ENCODE results near the gene PSKH1. TPM values are rescaled to one million over a fixed set of nuclear protein-coding genes. Genes with fewer than 3 reads are reported as not detected.

The PSKH1 gene
- total and polyA plus RNA-seq, 9 of the 15 experiments (the other 6 are each of a cell fraction or from before 2014, with no cell fraction given): 0.96 to 20.9 (median 9.4) TPM

- TF ChIP-seq XRCC4 (IDR thresholded peaks at IDR 0.05; ENCODE audit: extremely low read depth, insufficient read depth, insufficient read length) (no peak), HOMEZ (CRISPR knock-in tag; IDR thresholded peaks at IDR 0.05) (no peak), ARID4B (CRISPR knock-in tag; IDR thresholded peaks at IDR 0.05) (peak; percentile 90), HNRNPL (IDR thresholded peaks at IDR 0.05; ENCODE audit: low read depth, low read length) (no peak), ZBTB7A (IDR thresholded peaks at IDR 0.05; ENCODE audit: borderline replicate concordance, control insufficient read depth, low read depth, low read length) (peak; percentile 89; the same call in 1 of the 2 replicates), ZFP91 (CRISPR knock-in tag; IDR thresholded peaks at IDR 0.05) (no peak), HMGN3 (IDR thresholded peaks at IDR 0.05; ENCODE audit: borderline replicate concordance, extremely low read depth, insufficient read length, low read depth, low read length) (peak; percentile 91), ETV5 (CRISPR knock-in tag; IDR thresholded peaks at IDR 0.05; ENCODE audit: low read depth) (peak; percentile 93), SOX6 (IDR thresholded peaks at IDR 0.05) (peak; percentile 64), NFRKB (IDR thresholded peaks at IDR 0.05; ENCODE audit: low read depth) (0 out of 2 replicates have a peak, but pooled peaks have one; percentile 26), ZBTB17 (CRISPR knock-in tag; IDR thresholded peaks at IDR 0.05) (peak; percentile 56), EGR1 (conservative IDR thresholded peaks at IDR 0.05) (peak; percentile 98), PHTF2 (CRISPR knock-in tag; IDR thresholded peaks at IDR 0.05) (no peak), KHSRP (IDR thresholded peaks at IDR 0.05) (no peak), SRSF1 (IDR thresholded peaks at IDR 0.05; ENCODE audit: low read depth, low read length) (no peak), NCOA4 (IDR thresholded peaks at IDR 0.05; ENCODE audit: partially characterized antibody) (no peak), MYBL2 (IDR thresholded peaks at IDR 0.05; ENCODE audit: low read depth) (no peak), MYBL2 (CRISPR knock-in tag; IDR thresholded peaks at IDR 0.05; ENCODE audit: borderline replicate concordance) (no peak), PHB (CRISPR knock-in tag; IDR thresholded peaks at IDR 0.05) (no peak), TGIF2 (CRISPR knock-in tag; IDR thresholded peaks at IDR 0.05) (peak; percentile 43; the same call in 1 of the 2 replicates)
These were observed 20.2 kb upstream of the PSKH1 start, which contains the start of gene EDC4 (continued) for GRCh38 chr16:67872631-67873434.
